Measurements from ENCODE around the gene NRAS.
A peak's percentile ranks its signal among the peaks of the same experiment; 100 is the strongest.

Gene NRAS

DNA sequence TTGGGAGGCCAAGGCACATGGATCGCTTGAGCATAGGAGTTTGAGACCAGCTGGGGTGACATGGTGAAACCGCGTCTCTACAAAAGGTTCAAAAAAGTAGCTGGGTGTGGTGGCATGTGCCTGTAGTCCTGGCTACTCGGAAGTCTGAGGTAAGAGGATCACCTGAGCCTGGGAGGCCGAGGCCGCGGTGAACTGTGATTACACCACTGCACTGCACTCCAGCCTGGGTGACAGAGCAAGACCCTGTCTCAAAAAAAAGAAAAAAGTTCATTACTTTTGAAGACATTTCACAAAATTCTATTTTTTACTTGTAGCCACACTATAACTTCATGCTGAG is 44.7 kb downstream of the NRAS start:
- no peak for DNase-seq

DNA sequence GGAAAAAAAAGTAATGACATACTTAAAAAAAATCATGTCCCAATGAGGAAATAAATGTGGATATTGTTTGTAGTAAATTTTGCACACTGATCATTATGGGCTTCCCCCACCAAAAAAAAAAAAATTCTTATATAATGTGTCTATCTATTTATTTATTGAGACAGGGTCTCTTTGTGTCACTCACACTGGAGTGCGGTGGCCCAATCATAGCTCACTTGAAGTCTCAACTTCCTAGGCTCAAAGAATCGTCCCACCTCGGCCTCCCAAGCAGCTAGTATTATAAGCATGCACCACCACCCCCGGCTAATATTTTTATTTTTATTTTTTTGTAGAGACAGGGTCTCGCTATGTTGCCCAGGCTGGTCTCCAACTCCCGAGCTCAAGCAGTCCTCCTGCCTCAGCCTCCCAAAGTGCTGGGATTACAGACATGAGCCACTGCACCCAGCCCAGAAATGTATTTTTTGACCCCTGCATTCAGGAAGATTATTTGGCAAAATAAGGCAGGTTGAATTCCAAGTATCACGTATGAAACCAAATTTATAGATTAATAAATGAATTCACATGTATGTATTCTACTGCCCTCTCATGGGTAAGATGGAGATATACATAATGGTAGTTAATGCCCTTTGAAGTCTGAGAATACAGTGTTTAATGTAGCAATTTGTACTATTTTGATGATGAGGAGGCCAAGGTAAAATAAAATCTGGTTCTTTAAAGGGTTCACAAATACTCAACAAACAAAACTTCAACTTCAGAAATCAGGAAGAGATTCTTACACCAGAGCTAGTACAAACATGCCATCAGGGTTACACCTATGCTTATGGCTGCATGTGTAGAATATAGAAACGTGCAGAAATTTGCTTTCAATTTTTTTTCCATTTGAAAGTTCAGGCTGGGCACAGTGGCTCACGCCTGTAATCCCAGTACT is 45.3 kb downstream of the NRAS start:
- DNase-seq = no peak

DNA sequence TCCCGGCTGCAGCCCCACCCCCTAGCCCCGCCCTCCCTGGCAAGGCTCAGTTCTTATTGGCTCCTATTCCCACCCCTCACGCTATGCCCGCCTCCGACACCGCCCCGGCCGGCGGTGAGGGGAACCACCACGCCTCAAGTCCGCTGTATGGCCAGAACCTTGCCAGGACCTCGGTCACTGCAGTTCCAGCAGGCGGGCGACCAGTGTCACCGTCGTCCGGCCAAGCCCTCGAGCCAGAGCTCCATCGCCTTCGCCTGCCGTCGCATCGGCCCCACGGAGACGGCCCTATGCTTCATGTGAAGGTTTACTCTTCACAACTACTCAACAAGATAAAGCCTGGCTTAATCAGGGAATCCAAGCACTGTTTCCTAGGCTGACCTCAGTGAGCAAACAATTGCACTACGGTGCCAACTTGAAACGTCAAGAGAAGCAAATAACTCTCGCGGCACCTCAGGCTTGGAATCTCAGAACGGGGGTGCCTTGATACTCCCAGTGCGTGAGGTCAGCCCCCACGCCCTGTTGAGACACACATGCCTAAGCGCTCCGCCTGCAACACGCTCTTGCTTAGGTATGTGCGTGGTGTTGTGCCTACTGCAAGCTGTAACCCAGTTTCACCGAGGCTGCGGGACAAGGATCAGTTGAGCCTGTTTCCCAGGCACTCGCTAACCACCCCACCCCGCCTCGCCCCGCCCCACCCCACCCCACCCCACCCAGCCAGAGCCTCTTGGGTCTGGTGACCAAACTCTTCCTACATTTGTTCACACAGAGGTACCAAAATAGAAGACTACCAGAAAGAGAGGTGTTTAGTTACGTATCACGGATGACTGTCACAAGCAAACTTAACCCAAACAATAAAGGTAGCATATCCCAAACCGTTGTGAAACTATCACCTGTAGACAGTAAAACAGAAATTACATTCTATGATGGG is 46.2 kb downstream of the NRAS start:
- DNase-seq = peak; percentile 78 to 86

DNA sequence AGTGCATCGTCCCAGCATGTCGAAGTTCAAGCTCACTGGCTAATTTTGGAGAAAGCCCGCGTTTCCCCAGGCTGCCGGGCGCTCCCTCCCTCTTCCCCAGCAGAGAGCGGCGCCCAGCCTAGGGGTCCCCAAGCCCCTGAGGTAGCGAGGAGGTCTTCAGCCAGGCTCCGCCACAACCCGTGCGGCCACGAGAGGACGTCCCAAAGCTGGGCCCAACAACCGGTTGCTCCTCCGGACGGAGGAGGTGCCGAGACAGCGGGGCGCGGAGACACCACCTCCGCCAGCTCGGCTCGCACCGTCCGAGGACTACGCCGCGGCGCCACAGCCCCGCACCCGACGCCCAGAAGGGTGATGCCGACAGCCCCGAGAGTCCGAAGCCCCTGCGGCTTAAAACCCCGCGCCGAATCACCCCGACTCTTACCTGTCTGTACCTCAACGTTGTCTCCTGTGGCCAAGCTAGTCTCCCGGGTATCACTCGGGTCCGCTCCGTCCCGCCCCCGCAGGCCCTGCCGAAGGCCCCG is 46.9 kb downstream of the NRAS start, which contains the start of gene DENND2C:
DENND2C (minus strand) TSS at position 488 of the 521 bp plus-strand sequence. CDS start 44,065 bp downstream, outside the sequence.
- no peak for DNase-seq

DNA sequence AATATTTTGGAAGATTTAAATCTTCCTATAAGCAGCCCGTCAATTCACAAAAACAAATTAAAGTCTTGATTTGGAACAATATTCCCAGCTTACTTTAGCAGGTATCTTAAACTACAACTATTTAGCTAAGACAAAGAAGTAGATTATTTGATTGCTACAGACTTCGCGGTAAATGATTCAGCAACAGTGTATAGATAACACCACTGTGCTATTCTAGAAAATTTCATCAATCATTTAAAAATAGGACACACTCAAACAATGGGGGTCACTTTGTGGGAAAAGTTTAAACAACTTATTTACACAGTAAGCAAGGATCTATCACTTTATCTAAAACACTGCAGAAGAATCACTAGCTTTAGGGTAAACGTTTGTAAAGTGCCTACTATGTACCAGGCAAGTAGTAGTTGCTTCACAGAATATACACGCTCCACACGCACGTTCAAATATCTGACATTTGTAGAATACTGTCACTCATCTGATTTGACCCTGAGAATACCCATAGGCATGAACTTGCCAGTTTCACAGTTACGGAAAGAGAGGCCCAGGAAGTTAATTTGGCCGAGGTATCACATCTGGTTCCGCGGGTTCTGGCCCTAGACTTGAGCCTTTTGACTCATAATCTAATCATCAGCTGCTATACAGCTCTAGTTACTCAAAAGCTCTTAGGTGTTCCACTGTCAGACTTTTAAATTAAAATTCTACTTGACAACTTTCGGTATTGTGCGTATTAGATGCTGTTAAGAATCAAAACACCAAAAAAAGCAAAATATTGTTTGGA is 47.6 kb downstream of the NRAS start:
- DNase-seq = no peak

DNA sequence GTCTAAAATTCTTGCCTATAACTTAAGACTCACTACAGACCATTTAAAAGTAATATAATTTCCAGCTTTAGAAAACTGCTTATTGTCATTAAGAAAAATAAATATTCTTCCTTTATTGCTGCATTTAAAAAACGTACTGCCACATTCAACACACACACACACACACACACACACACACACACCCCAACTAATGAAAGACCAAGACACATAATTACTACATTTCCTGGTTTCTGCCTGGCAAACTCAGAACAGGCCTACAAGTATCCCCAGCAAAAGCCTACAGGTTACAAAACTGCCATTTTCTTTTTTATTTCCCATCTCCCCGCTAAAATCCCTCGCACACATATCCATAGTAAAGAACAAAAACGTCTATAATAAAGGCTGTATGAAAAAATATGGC is 48.2 kb downstream of the NRAS start:
- DNase-seq = no peak

DNA sequence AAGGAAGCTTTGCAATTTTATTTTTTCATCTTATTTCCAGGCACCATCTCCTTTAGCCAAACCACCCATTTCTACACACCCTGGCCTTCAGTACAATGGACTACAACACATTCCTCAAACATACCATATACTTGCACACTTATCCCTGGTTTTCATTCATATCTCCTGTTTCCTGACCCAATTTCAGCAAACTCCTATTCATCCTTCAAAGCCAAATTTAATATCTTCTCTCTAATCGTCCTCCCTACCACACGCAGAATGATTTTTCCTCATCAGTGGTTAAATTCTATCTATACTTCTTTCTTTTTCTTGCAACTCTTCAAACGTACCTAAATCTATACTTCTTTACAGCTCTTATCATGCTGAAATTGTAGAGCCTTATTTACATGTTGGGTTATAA is 49.6 kb downstream of the NRAS start:
- no peak for DNase-seq

DNA sequence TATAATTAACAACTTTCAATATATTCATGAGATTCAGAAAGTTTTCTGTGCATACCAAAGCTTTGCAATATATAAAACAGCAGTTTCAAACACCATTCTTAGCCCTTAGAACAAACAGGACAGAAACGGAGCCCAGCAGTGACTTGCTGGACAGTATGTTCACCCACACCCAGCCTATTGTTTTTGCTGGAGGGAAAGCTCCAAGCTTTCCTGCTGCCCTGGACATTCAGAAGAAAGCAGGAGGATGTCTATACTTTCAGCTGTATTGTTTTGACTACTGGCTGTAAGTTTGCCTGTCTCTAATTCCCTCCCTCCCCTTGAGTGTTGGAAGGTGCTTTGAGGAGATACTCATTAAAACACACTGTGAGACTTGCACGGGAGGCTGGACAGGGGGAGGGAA is 56.3 kb downstream of the NRAS start:
- no peak for DNase-seq
